NCI-H146 (cell line): ENCODE results near the gene MYOM1.
"Not testable (repeated sequence)": the region's sequence is repeated elsewhere in the genome, so short reads cannot be mapped to it uniquely, and the experiment has no call there.

Experiments used
- DNase-seq: peaks from one replicate; lab custom pipeline; 2025; lab: John Stamatoyannopoulos, UW

The MYOM1 gene

DNA sequence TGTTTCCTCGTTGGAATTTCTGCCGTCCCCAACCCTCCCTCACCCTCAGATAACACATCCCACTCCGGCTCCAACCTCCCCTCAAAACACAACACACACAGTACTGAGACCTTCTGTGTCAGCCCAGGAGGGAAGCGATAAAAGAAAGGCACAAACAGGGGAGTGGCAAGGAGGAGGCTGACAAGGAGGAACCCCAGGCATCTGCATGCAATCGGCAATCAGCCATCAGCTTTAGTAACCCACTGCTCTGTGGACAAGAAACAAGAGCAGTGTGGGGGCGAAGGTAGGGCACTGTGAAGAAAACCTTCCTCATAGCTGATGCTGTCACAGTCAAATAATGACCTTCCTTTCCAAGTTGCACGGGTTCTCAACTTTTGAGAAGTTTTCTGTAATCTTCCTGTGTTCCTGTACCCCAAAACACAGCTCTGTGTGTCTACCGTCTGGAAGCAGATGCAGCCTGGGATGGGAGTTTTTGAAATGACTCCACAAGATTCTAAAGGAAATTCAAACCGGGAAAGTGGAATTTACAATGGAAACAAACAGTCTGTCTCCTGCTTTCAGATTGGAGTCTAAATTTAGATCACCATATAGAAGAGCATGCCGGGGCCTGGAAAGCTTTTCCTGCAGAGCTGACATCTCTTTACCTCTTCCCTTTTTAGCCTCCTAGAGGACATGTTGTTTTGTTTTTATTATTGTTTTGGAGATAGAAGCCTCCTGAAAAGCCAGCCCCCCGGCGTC is 190.4 kb downstream of the MYOM1 start:
- no peak for DNase-seq

DNA sequence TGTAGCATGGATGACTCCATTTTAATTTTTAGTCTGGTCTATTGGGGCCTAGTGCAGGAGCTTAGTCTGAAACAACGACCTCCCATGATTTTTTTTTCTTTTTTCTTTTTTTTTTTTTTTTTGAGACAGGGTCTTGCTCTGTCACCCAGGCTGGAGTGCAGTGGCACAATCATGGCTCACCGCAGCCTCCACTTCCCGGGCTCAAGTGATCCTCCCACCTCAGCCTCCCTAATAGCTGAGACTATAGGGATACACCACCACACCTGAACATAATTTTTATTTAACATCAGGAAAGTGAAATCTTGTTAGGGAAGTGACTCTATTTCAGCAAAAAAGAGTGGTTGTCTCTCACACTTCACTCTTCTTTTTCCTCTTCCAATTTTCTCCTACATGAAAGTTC is 191.7 kb downstream of the MYOM1 start:
- not testable (repeated sequence) for DNase-seq

DNA sequence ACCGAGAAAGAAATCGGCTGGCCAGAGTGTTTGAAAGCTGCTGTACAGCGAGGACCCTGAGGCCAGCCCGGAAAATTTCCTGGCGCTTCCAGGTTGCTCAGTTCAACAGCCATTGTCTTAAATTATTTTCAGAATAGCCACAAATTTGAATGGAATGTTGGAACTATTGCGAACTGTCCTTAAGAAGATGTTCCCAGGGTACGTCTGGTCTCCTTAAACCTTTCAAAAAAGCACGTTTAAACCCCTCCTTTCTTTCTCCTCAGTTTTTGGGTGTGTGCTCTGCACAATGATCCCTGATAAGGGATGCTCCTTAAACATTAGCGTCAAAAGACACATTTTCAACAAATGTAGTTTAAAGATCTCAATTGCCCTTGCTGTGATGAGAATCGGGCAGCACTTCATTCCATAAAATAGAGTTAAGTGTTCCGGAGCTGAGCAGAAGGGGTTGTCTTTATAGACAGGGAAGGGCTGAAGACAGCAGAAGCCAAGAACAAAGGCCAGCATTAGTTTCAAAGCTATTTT is 192.3 kb downstream of the MYOM1 start:
- no peak for DNase-seq

DNA sequence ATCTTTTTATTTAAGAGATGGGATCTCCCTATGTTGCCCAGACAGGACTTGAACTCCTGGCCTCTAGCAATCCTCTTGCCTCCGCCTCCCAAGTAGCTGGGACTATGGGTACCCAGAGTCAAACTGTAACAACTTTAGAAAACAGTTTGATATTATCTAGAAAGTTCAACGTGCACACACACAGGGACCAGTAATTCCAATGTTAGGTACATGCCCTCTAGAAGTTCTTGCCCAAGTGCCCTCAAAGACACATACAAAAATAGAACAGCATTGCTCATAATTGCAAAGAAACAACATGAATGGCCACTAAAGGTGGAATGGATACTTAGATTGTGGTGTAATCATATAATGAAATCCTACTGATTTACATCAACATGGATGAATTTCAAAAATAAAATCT is 194.2 kb downstream of the MYOM1 start:
- DNase-seq, result no peak

DNA sequence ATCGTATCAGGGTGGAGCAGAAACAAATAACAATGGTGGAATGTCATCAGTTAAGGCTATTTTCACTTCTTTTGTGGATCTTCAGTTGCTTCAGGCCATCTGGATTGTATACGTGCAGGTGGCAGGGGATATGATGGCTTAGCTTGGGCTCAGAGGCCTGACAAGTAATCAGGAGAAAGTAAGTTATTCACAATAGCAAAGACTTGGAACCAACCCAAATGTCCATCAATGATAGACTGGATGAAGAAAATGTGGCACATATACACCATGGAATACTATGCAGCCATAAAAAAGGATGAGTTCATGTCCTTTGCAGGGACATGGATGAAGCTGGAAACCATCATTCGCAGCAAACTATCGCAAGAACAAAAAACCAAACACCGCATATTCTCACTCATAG is 196.2 kb downstream of the MYOM1 start:
- DNase-seq, result not testable (repeated sequence)
